D721Med (cell line): ENCODE data around the gene GJB3.

Source experiments
- DNase-seq: peaks from one replicate; pipeline ENCODE4 v3.0.0; 2011; ENCODE audit warnings: low spot score; ENCODE audit not compliant: insufficient read length
- FAIRE-seq: peaks from 2 replicates; lab custom pipeline; 2011; peaks lifted over from hg19 to GRCh38; lab: Jason Lieb, UNC
- CTCF ChIP-seq: IDR thresholded peaks from 2 replicates; pipeline ENCODE4 v1.5.1; 2012; ENCODE audit warnings: mild to moderate bottlenecking, control low read depth; ENCODE audit not compliant: insufficient read depth; ENCODE audit errors: missing control alignments

Gene GJB3

GRCh38 chr1:34744851-34745250 lies 36.2 kb upstream of the GJB3 start:
- DNase-seq (no peak), FAIRE-seq (no peak)
- no peak for TF ChIP-seq CTCF

GRCh38 chr1:34745666-34746065 lies 35.3 kb upstream of the GJB3 start:
- no peak for FAIRE-seq
- no peak for DNase-seq
- no peak for TF ChIP-seq CTCF

- TF ChIP-seq CTCF, result no peak
- FAIRE-seq (no peak), DNase-seq (no peak)
Observed at GRCh38 chr1:34746101-34746500, 34.9 kb upstream of the GJB3 start.

GRCh38 chr1:34746785-34747637 lies 34.0 kb upstream of the GJB3 start:
- no peak for TF ChIP-seq CTCF
- DNase-seq (no peak), FAIRE-seq (no peak)

- no peak for FAIRE-seq
- DNase-seq, result no peak
- TF ChIP-seq CTCF, result no peak
Observed at GRCh38 chr1:34747638-34747941, 33.4 kb upstream of the GJB3 start.

- no peak for TF ChIP-seq CTCF
- no peak for FAIRE-seq
- no peak for DNase-seq
Observed at GRCh38 chr1:34749992-34750391, 31.0 kb upstream of the GJB3 start.

- TF ChIP-seq CTCF, result no peak
- no peak for FAIRE-seq
Observed at GRCh38 chr1:34750610-34751009, 30.4 kb upstream of the GJB3 start.

More at GRCh38 chr1:34750610-34751009, 30.4 kb upstream of the GJB3 start:
- DNase-seq, result no peak
